Psoas muscle (tissue), 8 donors: ENCODE results near the gene PFKFB2. TPM values are rescaled to one million over a fixed set of nuclear protein-coding genes. Genes with fewer than 3 reads are reported as not detected.
A peak's percentile ranks its signal among the peaks of the same experiment; 100 is the strongest.

Experiments
- ATAC-seq, 4 donors: fragments of 200-7000 bp; cut with Tn5 transposase; one replicate each; pipeline ENCODE4 v1.9.1; 2020; ENCODE audit warnings: moderate library complexity in 3 of 4, mild to moderate bottlenecking in 2 of 4
- DNase-seq, 2 donors: peaks; one replicate each; pipeline ENCODE4 v3.0.0-alpha.2; 2020
- H3K27ac ChIP-seq: fragments of 200-600 bp; one replicate; pipeline ENCODE4 v1.8.0; 2022
- H3K27me3 ChIP-seq, 3 donors: fragments of 200-600 bp in 1 of 3; one replicate each; pipeline versions ENCODE4 v1.6.1 to v1.8.0; 2013 to 2022; ENCODE audit warnings: low read length in 2 of 3, mild to moderate bottlenecking in 2 of 3, moderate library complexity in 1 of 3; ENCODE audit not compliant: insufficient read depth in 3 of 3
- H3K36me3 ChIP-seq, 2 donors: fragments of 200-600 bp in 1 of 2; one replicate each; pipeline versions ENCODE4 v1.6.1 to v1.8.0; 2013 to 2022; ENCODE audit warnings: low read depth in 1 of 2, mild to moderate bottlenecking in 1 of 2, moderate library complexity in 1 of 2; ENCODE audit not compliant: insufficient read depth in 1 of 2
- H3K4me1 ChIP-seq: fragments of 200-600 bp; one replicate; pipeline ENCODE4 v1.8.0; 2022
- H3K4me3 ChIP-seq: fragments of 200-600 bp; one replicate; pipeline ENCODE4 v1.8.0; 2022; ENCODE audit warnings: mild to moderate bottlenecking
- H3K9me3 ChIP-seq: fragments of 200-600 bp; one replicate; pipeline ENCODE4 v1.8.0; 2022
- WGBS, 3 donors: extraction: QIAGEN DNeasy Blood & Tissue Kit; methylation state at CpG; one replicate each; pipeline versions ENCODE4 v1.1.6 to v1.1.7; 2013; 5-methylcytosine and 5-hydroxymethylcytosine counted together
- intact Hi-C, 2 donors: fragments of 100-400 bp; cut with DNase I; formaldehyde crosslinking; loops; one replicate each; pipeline versions ENCODE4 v1.11.0 to v1.14.2; 2022
- polyA plus RNA-seq, 3 donors: library from polyadenylated mRNA; stranded (reverse); fragments of 200-250 nt; gene quantifications; one replicate each; pipeline ENCODE4 v1.2.3, GENCODE V29; 2013
- total RNA-seq, 4 donors: library from RNA; stranded (reverse); fragmentation: NEBNext Ultra II Directional in 2 of 4; extraction: Animal tissue kit (Norgen Biotek cat#: 25700) in 2 of 4; gene quantifications; one replicate each; pipeline versions ENCODE4 v1.2.1 to v1.2.4, GENCODE V29; 2021 to 2023
- TF ChIP-seq, protein P1 (sequence below): fragments of 200-600 bp; IDR thresholded peaks from one replicate; pipeline ENCODE4 v1.8.0; 2022; ENCODE audit warnings: antibody characterized with exemption
- donor health status: healthy with polysubstance abuse.
- donor health status: DM: no; HTN: no; CAD: no; lungs with moderate emphysema.
- donor health status: Bipolar disorder and iron deficiency.
- donor health status: healthy.
- donor health status: DM: yes; HTN: yes; CAD: no.
- donor health status: DM: no; HTN: no; CAD: no.
- donor health status: DM: no; HTN: no; CAD: no.
- donor health status: DM: yes; HTN: yes; CAD: no.

PFKFB2 gene
- total and polyA plus RNA-seq, 7 donors = 3.9 to 149 (median 36.0) TPM

DNA sequence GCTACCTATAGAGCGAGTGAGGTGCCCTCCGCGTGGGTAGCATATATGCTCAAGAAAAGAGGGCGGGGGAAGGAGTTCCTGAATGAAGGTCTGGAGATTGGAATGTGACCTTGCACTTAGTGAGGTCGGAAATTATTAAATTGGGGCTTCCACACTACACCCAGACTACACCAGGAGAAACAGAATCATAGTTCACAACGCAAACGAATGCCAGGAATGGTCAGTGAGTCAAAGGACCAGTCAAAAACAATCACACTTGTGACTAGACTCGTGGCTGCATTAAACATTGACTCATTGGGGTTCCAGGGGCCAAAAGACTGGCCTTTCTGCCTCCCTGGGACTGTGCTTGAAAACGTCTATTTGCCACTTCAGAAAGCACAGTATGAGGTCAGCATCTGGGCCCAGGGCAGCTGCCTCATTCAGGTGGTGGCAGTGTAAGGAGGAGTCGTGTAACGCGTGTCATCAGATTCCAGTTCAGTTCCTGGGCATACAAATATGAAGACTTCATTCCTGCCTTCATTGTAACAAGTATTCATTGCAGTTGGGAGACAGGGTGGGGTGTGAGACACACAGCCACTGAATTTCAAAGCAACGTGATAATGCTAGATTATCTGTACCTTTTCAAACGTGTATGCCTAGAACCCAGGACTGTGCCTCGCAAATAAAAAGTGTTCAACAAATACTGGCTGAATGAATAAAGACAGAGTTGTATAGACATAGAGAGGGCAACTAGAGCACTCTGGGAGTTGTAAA is 1.7 kb upstream of the PFKFB2 start, which contains the start of gene YOD1:
Gene YOD1, minus strand, starts transcription at position 18 of the 753 bp plus-strand sequence. CDS start 178 bp downstream, outside the sequence.
- Histone ChIP-seq H3K27ac (peak within 1 kb of the TSS; percentile 84), H3K36me3 (peaks cover 2 to 16% of the 10 kb centered on the region in 2 donors), H3K9me3 (no peaks in the 10 kb centered on the region), H3K4me1 (peaks cover 31% of the 10 kb centered on the region), H3K4me3 (peak within 1 kb of the TSS; percentile 94), H3K27me3 (no peaks in the 10 kb centered on the region)
- DNase-seq = no peak
- no peak for ATAC-seq
- TF ChIP-seq, protein P1, sequence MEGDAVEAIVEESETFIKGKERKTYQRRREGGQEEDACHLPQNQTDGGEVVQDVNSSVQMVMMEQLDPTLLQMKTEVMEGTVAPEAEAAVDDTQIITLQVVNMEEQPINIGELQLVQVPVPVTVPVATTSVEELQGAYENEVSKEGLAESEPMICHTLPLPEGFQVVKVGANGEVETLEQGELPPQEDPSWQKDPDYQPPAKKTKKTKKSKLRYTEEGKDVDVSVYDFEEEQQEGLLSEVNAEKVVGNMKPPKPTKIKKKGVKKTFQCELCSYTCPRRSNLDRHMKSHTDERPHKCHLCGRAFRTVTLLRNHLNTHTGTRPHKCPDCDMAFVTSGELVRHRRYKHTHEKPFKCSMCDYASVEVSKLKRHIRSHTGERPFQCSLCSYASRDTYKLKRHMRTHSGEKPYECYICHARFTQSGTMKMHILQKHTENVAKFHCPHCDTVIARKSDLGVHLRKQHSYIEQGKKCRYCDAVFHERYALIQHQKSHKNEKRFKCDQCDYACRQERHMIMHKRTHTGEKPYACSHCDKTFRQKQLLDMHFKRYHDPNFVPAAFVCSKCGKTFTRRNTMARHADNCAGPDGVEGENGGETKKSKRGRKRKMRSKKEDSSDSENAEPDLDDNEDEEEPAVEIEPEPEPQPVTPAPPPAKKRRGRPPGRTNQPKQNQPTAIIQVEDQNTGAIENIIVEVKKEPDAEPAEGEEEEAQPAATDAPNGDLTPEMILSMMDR = no peak
- intact Hi-C loops = no loop called here
- WGBS, 3 donors = 50 to 64% (median 54%) methylated on average over 15 of the region's 15 CpGs

DNA sequence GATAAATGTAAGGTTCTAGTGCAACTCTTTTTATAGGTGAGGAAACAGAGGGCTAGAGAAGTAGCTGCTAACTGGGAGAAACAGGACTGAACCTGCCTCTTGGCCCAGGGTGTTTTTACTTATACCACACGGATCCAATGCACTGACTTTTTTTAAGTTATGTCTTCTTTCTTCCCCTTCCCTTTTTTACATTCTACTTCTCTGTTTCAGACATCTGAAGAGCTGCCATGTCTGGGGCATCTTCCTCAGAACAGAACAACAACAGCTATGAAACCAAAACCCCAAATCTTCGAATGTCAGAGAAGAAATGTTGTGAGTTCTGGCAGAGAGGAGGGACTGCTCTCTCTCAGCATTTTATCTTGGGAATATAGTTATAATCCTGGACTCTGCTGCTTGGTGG is 1.4 kb downstream of the PFKFB2 start:
- Histone ChIP-seq H3K4me1 (peaks cover 17% of the 10 kb centered on the region), H3K27me3 (no peaks in the 10 kb centered on the region), H3K27ac (peak overlapping the region; percentile 84), H3K36me3 (no peaks in the 10 kb centered on the region), H3K4me3 (peak overlapping the region; percentile 94), H3K9me3 (no peaks in the 10 kb centered on the region)
- intact Hi-C loops = no loop called here
- TF ChIP-seq, protein P1 = no peak
- ATAC-seq = no peak
- 37 to 54% (median 50%) methylated on average over 2 of the region's 2 CpGs for WGBS, 3 donors
- no peak for DNase-seq

DNA sequence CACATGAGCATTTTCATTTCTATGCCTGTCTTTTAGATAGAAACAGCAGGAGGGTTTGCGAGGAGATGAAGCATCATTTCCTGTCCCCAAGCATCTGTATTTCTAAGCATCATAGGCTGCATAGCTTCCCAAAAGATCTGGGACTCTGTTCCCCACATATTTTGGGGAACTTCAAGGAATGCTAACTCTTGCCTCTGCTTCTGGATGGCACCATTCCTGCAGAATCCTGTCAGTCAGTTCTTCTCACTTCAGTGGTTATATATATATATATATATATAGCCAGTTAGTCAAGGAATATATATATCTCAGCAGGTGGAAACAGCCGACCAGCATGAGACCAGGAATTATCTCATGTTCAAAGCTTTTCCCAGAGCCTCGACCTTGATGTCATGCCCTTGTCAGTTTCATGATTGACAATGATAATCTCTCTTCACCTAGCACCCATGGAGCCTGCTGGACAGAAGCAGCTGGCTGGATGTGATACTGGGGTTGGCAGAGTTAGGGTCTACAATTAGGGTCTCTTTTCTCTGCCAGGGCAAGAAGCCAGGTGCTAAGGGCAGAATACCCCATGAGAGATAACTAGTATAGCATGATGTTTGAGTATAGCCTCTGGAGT is 2.4 kb downstream of the PFKFB2 start:
- H3K4me3 ChIP-seq = peak overlapping the region; percentile 94
- H3K9me3 ChIP-seq = no peaks in the 10 kb centered on the region
- peak overlapping the region; percentile 84 for H3K27ac ChIP-seq
- no peaks in the 10 kb centered on the region for H3K27me3 ChIP-seq
- peaks cover 0 to 5% of the 10 kb centered on the region in 2 donors for H3K36me3 ChIP-seq
- 43 to 50% (median 47%) methylated on average over 3 of the region's 3 CpGs for WGBS, 3 donors
- peak; percentile 24 to 58 (median 34) for ATAC-seq
- intact Hi-C loops = no loop called here
- TF ChIP-seq, protein P1 = no peak
- peaks cover 14% of the 10 kb centered on the region for H3K4me1 ChIP-seq
- no peak for DNase-seq

DNA sequence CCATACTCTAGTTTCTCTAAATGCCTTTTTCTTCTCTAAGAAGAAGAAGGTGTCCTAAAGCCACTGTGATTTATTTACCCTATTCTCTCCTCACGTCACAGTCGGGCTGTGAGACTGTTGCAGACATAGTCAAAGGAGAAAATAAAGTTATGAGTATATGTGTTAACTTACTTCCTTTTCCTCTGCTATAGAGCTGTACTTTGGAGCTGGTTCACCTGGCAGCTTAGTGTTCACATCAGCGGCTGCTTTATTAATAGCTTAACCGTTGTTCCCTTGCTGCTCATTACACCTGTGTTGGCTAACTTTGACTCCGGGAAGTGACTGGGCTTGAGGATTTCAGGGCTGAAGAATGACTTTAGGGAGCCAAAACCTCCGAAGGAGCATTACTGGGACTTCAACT is 3.6 kb downstream of the PFKFB2 start:
- ATAC-seq (peak; percentile 36 to 51 (median 38)), DNase-seq (no peak)
- peaks cover 9% of the 10 kb centered on the region for H3K4me1 ChIP-seq
- WGBS, 3 donors = 42 to 55% (median 51%) methylated on average over 6 of the region's 6 CpGs
- H3K27me3 ChIP-seq = no peaks in the 10 kb centered on the region
- no peaks in the 10 kb centered on the region for H3K9me3 ChIP-seq
- intact Hi-C loops = no loop called here
- TF ChIP-seq, protein P1 = no peak
- H3K36me3 ChIP-seq = peaks cover 0 to 13% of the 10 kb centered on the region in 2 donors
- H3K4me3 ChIP-seq = peak overlapping the region; percentile 28
- H3K27ac ChIP-seq = peak overlapping the region; percentile 84
